Measurements from ENCODE around the gene DNAAF8.

Gene DNAAF8

DNA sequence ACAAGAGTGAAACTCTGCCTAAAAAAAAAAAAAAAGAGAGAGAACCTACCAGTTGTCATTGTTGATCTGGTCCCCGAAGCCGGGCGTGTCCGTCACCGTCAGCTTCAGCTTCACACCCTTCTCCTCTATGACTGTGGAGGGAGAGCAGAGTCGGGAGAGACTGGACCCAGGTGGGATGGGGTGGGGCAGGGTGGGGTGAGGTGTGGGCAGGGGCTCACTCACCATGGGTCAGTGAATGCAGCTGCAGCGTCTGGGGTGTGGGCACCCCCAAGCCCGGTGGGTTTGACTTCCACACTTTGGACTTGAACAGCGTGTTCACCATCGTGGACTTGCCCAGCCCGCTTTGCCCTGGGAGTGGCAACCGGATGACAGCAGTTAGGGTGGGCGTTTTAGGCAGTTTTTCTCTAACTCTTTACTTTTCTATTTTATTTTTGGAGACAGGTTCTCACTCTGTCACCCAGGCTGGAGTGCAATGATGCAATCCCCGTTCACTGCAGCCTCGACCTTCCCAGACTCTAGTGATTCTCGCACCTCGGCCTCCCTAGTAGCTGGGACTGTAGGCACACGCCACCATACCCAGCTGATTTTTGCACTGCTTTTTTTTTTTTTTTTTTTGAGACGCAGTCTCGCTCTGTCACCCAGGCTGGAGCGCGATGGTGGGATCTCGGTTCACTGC, 51.6 kb downstream of the DNAAF8 start:
- DNase-seq: no peak

DNA sequence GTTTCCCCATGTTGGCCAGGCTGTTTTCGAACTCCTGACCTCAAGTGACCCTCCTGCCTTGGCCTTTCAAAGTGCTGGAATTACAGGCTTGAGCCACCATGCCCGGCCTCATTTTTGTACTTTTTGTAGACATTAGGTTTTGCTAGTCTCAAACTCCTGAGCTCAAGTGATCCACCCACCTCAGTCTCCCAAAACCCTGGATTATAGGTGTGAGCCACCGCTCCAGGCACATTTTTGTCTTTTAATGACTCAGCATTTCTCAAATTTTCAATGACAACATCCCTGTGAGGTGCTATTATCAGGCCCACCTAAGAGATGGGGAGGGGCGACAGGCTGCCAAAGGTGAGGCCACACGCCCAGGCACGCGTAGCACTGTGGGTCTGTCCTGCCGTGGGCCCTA, 52.7 kb downstream of the DNAAF8 start:
- DNase-seq: no peak

DNA sequence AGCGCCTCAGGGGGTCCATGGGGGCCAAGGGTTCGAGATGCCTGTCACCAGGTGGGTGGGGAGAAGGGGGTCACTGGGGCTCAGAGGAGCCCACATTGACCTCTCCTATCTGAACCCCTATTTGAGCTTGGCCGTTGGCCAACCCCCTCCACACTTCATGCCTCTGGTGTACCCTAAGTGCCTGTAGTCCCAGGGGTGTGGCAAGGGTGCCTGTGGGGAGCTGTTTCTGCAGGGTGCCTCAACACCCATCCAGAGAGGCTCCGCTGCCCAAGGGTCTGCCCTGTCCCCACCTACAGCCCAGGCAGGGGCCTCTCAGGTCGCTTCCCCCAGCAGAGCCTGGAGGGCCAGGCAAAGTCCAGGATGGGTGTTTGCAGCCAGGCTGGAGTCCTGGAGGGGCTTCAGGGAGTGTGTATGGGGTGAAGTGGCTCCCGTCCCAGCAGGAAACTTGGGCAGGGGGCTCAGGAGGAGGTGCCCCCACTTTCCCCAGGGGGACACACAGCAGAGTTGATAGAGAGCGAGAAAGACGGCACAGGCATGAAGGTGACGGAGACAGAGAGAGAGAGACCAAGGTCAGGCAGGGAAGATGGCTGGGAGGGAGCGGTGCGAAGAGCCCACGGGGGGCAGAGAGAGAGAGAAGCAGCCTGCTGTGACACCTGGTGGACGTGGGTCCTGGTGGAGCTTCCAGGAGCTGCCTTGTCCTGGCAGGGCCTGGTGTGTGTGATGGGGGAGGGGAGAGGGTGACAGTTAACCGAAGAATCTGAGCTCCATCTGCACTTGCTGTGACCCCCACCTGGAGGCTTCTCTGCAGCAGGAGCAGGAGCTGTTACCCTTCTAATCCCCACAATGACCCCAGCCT, 53.5 kb downstream of the DNAAF8 start, which contains the start of gene SEPTIN12:
Gene SEPTIN12, minus strand, starts transcription at position 719 of the 856 bp plus-strand sequence. Its CDS starts 700 bp downstream, at position 19.
- DNase-seq: no peak

DNA sequence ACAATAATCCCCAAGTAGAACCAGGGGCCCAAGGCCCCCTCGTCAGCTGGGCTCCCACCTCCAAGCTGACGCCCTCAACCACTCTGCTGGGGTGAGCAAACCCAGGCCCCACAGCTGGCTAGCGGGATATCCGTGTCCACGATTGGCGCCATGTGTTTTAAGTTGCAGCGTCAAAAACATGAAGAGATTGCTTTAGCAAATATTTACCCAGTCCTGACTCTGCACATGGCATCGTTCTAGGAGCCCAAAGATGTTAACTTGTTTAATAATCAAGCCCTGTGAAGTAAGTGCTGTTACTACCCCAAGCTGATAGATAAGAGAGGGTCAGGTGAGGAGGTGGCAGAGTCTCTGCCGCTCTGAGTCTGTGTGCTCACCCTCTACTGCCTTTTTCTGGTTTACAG, 54.2 kb downstream of the DNAAF8 start:
- no peak for DNase-seq

DNA sequence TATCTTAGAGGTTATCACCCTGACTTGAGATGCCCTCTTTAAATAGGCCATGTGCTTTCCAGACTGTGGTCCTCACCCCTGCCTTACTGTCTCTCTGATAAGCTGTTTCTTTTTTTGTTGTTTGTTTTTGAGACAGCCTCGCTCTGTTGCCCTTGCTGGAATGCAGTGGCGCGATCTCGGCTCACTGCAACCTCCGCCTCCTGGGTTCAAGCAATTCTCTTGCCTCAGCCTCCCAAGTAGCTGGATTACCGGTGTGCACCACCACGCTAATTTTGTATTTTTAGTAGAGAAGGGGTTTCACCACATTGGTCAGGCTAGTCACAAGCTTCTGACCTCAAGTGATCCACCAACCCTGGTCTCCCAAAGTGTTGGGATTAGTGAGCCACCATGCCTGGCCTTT, 54.6 kb downstream of the DNAAF8 start:
- no peak for DNase-seq

- DNase-seq: no peak
Measured at GRCh38 chr16:4790261-4790660, 55.9 kb downstream of the DNAAF8 start.

DNA sequence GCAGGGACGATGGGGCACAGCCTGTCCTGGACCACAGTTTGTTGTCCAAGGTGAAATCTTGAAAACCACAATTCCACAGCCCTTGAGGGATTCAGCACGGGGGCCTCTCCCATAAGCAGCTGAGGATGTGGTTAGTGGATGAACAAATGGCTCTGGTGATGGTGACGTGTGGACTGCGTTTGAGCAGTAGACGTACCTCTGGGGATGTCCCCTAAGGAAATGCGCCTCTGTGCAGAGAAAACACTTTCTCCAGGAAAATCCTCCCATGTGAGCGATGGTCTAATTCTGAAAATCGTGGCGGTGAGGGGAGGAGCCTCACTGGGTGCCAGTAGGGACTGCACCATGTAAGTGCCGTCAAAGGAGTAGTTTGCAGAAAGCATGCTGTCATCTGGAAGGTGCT, 56.5 kb downstream of the DNAAF8 start:
- DNase-seq: no peak

DNA sequence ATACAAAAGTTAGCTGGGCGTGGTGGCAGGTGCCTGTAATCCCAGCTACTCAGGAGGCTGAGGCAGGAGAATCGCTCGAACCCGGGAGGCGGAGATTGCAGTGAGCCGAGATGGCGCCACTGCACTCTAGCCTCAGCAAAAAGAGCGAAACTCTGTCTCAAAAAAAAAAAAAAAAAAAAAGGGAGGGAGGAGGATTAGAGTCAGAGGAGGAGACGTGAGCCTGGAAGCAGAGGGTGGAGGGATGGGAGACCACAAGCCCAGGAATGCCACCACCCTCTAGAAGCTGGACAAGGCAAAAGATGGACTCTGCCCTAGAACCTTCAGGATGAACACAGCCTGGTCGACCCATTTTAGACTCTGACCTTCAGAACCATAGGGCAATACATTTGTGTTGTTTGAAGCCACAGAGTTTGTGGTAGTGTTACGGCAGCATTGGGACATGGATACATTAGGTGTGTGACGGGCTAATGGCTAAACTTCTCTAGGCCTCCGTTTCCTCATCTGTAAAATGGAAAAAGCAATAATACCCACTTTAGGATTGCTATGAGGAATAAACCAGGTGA, 58.7 kb downstream of the DNAAF8 start:
- DNase-seq: no peak

DNA sequence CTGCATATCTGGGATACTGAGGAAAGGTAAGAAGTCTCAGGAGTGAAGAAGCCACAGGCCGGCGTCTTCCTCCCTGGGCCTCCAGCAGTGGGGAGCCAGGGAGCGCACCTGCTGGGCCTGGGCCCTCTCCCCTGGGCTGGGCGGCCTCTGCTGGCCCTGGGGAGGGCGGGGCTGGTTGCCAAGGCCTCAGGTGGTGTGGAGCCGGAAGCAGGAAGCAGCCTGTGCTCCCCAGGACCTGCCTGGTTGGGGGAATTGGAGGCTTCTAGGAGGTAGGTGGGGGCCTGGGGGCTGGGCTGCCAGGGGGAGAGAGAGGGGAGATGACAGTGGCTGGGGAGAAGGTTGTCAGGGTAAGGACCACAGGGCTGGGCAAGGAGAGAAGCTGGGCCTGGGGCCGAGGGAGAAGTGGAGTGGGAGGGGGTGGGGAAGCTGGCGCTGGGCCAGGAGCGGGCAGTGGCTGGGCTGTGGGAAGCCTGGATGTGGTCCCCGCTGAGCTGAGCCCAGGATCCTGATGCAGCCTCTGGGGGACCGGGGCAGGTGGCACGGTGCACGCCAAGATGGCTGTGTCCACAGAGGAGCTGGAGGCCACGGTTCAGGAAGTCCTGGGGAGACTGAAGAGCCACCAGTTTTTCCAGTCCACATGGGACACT, 61.0 kb downstream of the DNAAF8 start, which contains the start of gene SMIM22:
Gene SMIM22, plus strand, starts transcription at position 189 of the 647 bp plus-strand sequence. Its CDS starts 366 bp downstream, at position 555.
- no peak for DNase-seq

GRCh38 chr16:4795828-4796572, 61.7 kb downstream of the DNAAF8 start:
- no peak for DNase-seq

GRCh38 chr16:4796982-4797804, 62.9 kb downstream of the DNAAF8 start:
- DNase-seq: no peak

GRCh38 chr16:4797805-4798252, 63.5 kb downstream of the DNAAF8 start:
- DNase-seq: no peak

DNA sequence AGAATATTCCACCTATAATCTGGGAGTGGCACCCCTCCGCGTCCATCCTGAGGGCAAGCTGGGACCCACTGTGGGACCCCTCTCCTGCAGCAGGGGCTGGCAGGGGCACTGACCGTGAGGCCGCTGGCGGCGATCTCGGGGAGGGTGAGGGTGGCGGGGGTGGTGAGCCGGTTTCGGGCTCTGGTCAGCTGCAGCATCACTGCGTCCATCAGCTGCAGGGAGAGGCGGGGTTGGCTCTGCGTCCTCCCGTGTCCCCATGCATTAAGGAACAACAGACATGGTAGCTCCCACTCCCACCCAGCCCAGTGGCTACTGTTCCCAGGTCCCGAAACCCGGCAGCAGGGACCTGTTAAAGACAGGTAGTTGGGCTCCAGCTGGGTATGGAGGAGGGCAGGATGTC, 64.1 kb downstream of the DNAAF8 start:
- DNase-seq: no peak
